ENCODE results near the gene FBRS.

Gene FBRS

GRCh38 chr16:30657866-30658730, at the start of gene FBRS:
TSS of gene FBRS (plus strand) at chr16:30658431. CDS start at chr16:30659519, 1,088 bp downstream.
- H3K9me3 Mint-ChIP-seq = no peaks in the 10 kb centered on the region
- peaks cover 48% of the 10 kb centered on the region for H3K4me1 Mint-ChIP-seq (ENCODE audit: low read depth)
- peak; percentile 100 for DNase-seq
- peak within 1 kb of the TSS; percentile 100 for H3K27ac Mint-ChIP-seq
- no peaks in the 10 kb centered on the region for H3K27me3 Mint-ChIP-seq
- H3K4me3 Mint-ChIP-seq = peak within 1 kb of the TSS; percentile 92
- peaks cover 84% of the 10 kb centered on the region for H3K36me3 Mint-ChIP-seq (ENCODE audit: low read depth)

- peak overlapping the region; percentile 98 for H3K27ac Mint-ChIP-seq
- H3K4me3 Mint-ChIP-seq = peak overlapping the region; percentile 93
- H3K27me3 Mint-ChIP-seq = no peaks in the 10 kb centered on the region
- peaks cover 22% of the 10 kb centered on the region for H3K4me1 Mint-ChIP-seq (ENCODE audit: low read depth)
- peaks cover 54% of the 10 kb centered on the region for H3K36me3 Mint-ChIP-seq (ENCODE audit: low read depth)
- no peaks in the 10 kb centered on the region for H3K9me3 Mint-ChIP-seq
- peak; percentile 80 for DNase-seq
Observed at GRCh38 chr16:30609002-30609925, 49.0 kb upstream of the FBRS start.

- Mint-ChIP-seq H3K4me1 (ENCODE audit: low read depth) (peaks cover 22% of the 10 kb centered on the region), H3K36me3 (ENCODE audit: low read depth) (peaks cover 45% of the 10 kb centered on the region), H3K4me3 (peak within 1 kb of the TSS; percentile 93), H3K27me3 (no peaks in the 10 kb centered on the region), H3K27ac (peak within 1 kb of the TSS; percentile 98), H3K9me3 (no peaks in the 10 kb centered on the region)
- DNase-seq = peak; percentile 97
Observed at GRCh38 chr16:30609926-30610839, 48.0 kb upstream of the FBRS start, which contains the start of gene ZNF689. TSS of gene ZNF689 (minus strand) at chr16:30610389. CDS start at chr16:30610041, 348 bp downstream.

- Mint-ChIP-seq H3K36me3 (ENCODE audit: low read depth) (peaks cover under 1% of the 10 kb centered on the region), H3K4me1 (ENCODE audit: low read depth) (peaks cover 6% of the 10 kb centered on the region), H3K27ac (no peak overlapping the region), H3K27me3 (no peaks in the 10 kb centered on the region), H3K4me3 (no peak overlapping the region), H3K9me3 (no peaks in the 10 kb centered on the region)
- DNase-seq = peak; percentile 78
Observed at GRCh38 chr16:30615358-30616091, 42.7 kb upstream of the FBRS start.

- no peaks in the 10 kb centered on the region for H3K27me3 Mint-ChIP-seq
Observed at GRCh38 chr16:30619202-30619601, 39.0 kb upstream of the FBRS start.

GRCh38 chr16:30619638-30620037, 38.6 kb upstream of the FBRS start:
- Mint-ChIP-seq H3K4me1 (ENCODE audit: low read depth) (no peaks in the 10 kb centered on the region), H3K27ac (no peak overlapping the region), H3K4me3 (no peak overlapping the region), H3K36me3 (ENCODE audit: low read depth) (no peaks in the 10 kb centered on the region), H3K27me3 (no peaks in the 10 kb centered on the region), H3K9me3 (no peaks in the 10 kb centered on the region)
- no peak for DNase-seq

More at GRCh38 chr16:30619202-30619601, 39.0 kb upstream of the FBRS start:
- no peak for DNase-seq
- H3K4me1 Mint-ChIP-seq (ENCODE audit: low read depth) = no peaks in the 10 kb centered on the region
- no peaks in the 10 kb centered on the region for H3K36me3 Mint-ChIP-seq (ENCODE audit: low read depth)
- no peak overlapping the region for H3K27ac Mint-ChIP-seq
- no peak overlapping the region for H3K4me3 Mint-ChIP-seq
- H3K9me3 Mint-ChIP-seq = no peaks in the 10 kb centered on the region

GRCh38 chr16:30620169-30620568, 38.1 kb upstream of the FBRS start:
- Mint-ChIP-seq H3K36me3 (ENCODE audit: low read depth) (no peaks in the 10 kb centered on the region), H3K27me3 (no peaks in the 10 kb centered on the region), H3K9me3 (no peaks in the 10 kb centered on the region), H3K4me1 (ENCODE audit: low read depth) (no peaks in the 10 kb centered on the region), H3K27ac (no peak overlapping the region), H3K4me3 (no peak overlapping the region)
- DNase-seq = no peak

GRCh38 chr16:30621765-30622164, 36.5 kb upstream of the FBRS start:
- Mint-ChIP-seq H3K27me3 (no peaks in the 10 kb centered on the region), H3K36me3 (ENCODE audit: low read depth) (no peaks in the 10 kb centered on the region), H3K9me3 (no peaks in the 10 kb centered on the region), H3K27ac (no peak overlapping the region), H3K4me3 (no peak overlapping the region), H3K4me1 (ENCODE audit: low read depth) (no peaks in the 10 kb centered on the region)
- DNase-seq = no peak

GRCh38 chr16:30622455-30623032, 35.7 kb upstream of the FBRS start:
- H3K9me3 Mint-ChIP-seq = no peaks in the 10 kb centered on the region
- no peak overlapping the region for H3K4me3 Mint-ChIP-seq
- no peak overlapping the region for H3K27ac Mint-ChIP-seq
- no peaks in the 10 kb centered on the region for H3K27me3 Mint-ChIP-seq
- H3K4me1 Mint-ChIP-seq (ENCODE audit: low read depth) = no peaks in the 10 kb centered on the region
- DNase-seq = no peak
- no peaks in the 10 kb centered on the region for H3K36me3 Mint-ChIP-seq (ENCODE audit: low read depth)

- DNase-seq = no peak
- H3K4me3 Mint-ChIP-seq = no peak overlapping the region
- no peaks in the 10 kb centered on the region for H3K27me3 Mint-ChIP-seq
- no peak overlapping the region for H3K27ac Mint-ChIP-seq
- peaks cover 4% of the 10 kb centered on the region for H3K4me1 Mint-ChIP-seq (ENCODE audit: low read depth)
- H3K36me3 Mint-ChIP-seq (ENCODE audit: low read depth) = no peaks in the 10 kb centered on the region
- H3K9me3 Mint-ChIP-seq = no peaks in the 10 kb centered on the region
Observed at GRCh38 chr16:30623536-30624283, 34.5 kb upstream of the FBRS start.

GRCh38 chr16:30626236-30626635, 32.0 kb upstream of the FBRS start:
- Mint-ChIP-seq H3K27ac (no peak overlapping the region), H3K36me3 (ENCODE audit: low read depth) (no peaks in the 10 kb centered on the region), H3K9me3 (no peaks in the 10 kb centered on the region), H3K4me3 (no peak overlapping the region), H3K27me3 (no peaks in the 10 kb centered on the region), H3K4me1 (ENCODE audit: low read depth) (peaks cover 10% of the 10 kb centered on the region)
- DNase-seq = no peak

GRCh38 chr16:30628628-30629540, 29.3 kb upstream of the FBRS start:
- Mint-ChIP-seq H3K4me1 (ENCODE audit: low read depth) (peaks cover 11% of the 10 kb centered on the region), H3K9me3 (no peaks in the 10 kb centered on the region), H3K36me3 (ENCODE audit: low read depth) (peaks cover 1% of the 10 kb centered on the region), H3K4me3 (peak overlapping the region; percentile 62), H3K27ac (peak overlapping the region; percentile 90), H3K27me3 (no peaks in the 10 kb centered on the region)
- peak; percentile 94 for DNase-seq

All from activated T-cell treated with anti-CD3 and anti-CD28 coated beads, Interleukin-2, amount 50 U/mL, for 24 hours (primary cell).